Measurements from ENCODE around the gene CD99.

DNA sequence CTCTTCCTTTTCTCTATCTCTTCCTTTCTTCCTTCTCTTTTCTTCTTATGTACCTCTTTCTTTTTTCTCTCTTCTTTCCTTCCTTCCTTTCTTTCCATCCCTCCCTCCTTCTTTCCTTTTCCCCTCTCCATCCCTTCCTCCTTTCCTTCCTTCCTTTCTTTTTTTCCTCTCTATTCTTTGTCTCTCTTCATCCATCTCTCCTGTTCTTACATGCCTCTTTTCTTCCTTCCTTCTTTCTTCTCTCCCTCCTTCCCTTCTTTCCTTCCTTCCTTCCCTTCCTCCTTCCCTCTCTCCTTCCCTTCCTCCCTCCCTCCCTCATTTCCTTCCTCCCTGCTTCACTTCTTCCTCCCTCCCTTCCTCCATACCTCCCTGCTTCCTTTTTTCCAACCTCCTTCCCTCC is 41.6 kb downstream of the CD99 start:
- TF ChIP-seq, protein P1, sequence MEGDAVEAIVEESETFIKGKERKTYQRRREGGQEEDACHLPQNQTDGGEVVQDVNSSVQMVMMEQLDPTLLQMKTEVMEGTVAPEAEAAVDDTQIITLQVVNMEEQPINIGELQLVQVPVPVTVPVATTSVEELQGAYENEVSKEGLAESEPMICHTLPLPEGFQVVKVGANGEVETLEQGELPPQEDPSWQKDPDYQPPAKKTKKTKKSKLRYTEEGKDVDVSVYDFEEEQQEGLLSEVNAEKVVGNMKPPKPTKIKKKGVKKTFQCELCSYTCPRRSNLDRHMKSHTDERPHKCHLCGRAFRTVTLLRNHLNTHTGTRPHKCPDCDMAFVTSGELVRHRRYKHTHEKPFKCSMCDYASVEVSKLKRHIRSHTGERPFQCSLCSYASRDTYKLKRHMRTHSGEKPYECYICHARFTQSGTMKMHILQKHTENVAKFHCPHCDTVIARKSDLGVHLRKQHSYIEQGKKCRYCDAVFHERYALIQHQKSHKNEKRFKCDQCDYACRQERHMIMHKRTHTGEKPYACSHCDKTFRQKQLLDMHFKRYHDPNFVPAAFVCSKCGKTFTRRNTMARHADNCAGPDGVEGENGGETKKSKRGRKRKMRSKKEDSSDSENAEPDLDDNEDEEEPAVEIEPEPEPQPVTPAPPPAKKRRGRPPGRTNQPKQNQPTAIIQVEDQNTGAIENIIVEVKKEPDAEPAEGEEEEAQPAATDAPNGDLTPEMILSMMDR (IDR thresholded peaks at IDR 0.05; ENCODE audit: low read depth, low read length): no peak
- no peak for TF ChIP-seq EZH2phosphoT487 (IDR thresholded peaks at IDR 0.05; ENCODE audit: low read depth)

Data from OCI-LY3 (cell line).